Measurements from ENCODE around the gene PRKN.

- TF ChIP-seq CTCF (IDR thresholded peaks at IDR 0.05; ENCODE audit: insufficient read depth, low read length), result no peak
- TF ChIP-seq POLR2AphosphoS5 (IDR thresholded peaks at IDR 0.05; ENCODE audit: low read depth), result no peak
- TF ChIP-seq REST (IDR thresholded peaks at IDR 0.05; ENCODE audit: insufficient replicate concordance, low read depth), result no peak
Measured at GRCh38 chr6:162644153-162644552, 83.4 kb downstream of the PRKN start.
